ENCODE results near the gene HMCN1.
"Not testable (repeated sequence)": the region's sequence is repeated elsewhere in the genome, so short reads cannot be mapped to it uniquely, and the experiment has no call there.

The HMCN1 gene

GRCh38 chr1:186208405-186209129 is 474.4 kb downstream of the HMCN1 start:
- peak; percentile 51 for DNase-seq

- DNase-seq, result no peak
These were observed 476.1 kb downstream of the HMCN1 start for GRCh38 chr1:186210258-186210657.

DNA sequence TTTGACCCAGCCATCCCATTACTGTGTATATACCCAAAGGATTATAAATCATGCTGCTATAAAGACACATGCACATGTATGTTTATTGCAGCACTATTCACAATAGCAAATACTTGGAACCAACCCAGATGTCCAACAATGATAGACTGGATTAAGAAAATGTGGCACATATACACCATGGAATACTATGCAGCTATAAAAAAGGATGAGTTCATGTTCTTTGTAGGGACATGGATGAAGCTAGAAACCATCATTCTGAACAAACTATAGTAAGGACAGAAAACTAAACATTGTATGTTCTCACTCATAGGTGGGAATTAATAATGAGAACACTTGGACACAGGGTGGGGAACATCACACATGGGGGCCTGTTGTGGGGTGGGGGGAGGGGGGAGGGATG is 477.4 kb downstream of the HMCN1 start:
- not testable (repeated sequence) for DNase-seq

DNA sequence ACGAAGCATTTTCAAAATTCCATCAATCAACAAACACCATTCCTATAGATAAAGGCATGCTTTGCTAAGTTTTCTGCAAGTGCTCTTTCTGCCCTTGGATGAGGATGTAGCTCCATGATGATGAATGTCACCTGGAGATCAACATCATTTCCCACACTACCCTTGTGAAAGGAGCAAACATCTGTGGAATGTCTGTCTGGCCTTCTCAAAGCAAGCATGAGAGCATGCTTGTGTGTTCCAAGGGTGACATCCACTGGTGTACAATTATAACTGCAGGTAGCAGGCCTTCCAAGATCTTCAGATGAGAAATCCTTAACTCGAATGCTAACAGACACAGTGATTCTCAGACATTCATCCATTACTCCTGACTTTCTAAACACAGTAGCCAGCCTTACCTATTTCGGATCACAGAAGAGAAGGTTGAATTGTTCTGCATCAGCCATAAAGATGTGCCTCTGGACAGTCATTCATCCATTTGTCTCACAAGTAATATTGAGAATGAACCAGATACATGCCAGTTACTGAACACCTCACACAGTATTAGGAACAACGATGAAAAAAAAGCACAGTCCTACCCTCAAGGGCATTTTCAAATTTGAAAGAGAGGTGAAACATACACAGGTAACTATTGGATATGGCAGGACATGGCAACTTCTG is 478.5 kb downstream of the HMCN1 start:
- DNase-seq, result peak; percentile 91

DNA sequence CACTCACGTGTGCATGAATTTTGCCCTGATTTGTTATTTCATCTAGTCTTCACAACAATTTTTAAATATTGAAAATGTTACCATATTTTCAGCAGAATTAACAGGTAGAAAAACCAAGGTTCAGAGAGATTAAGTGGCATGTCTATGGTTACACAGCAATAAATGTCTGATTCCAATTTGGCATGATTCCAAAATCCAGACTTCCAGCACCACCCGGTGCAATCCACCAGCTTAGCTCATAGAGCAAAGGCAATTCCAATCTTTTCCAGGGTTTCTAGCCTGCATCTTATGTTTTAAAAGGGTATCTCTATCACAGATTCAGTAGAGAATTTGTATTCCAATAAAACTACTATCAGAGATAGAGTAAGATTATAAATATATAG is 479.0 kb downstream of the HMCN1 start:
- DNase-seq, result no peak

GRCh38 chr1:186214791-186215190 is 480.6 kb downstream of the HMCN1 start:
- peak; percentile 33 for DNase-seq

GRCh38 chr1:186215636-186216035 is 481.4 kb downstream of the HMCN1 start:
- no peak for DNase-seq

GRCh38 chr1:186218654-186219352 is 484.6 kb downstream of the HMCN1 start:
- no peak for DNase-seq

DNA sequence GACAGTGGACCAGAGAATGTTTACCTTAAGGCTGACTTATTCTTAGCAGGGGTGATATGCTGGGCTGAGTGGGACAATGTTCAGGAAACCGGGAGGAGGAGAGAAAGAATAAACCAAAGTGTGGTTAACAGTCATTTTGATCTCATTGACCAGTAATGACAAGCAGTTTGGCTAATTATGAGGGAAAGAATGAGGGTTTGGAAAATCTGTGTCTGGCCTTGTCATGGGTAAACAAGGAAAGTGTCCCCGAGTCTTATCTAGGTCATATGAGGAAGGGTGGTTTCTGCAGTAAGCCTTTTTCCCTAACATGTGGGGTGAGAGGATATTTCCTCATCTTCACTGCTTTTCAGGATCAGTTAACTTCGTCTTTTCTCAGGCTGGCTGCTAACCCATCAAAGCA is 485.9 kb downstream of the HMCN1 start:
- peak; percentile 51 for DNase-seq

DNA sequence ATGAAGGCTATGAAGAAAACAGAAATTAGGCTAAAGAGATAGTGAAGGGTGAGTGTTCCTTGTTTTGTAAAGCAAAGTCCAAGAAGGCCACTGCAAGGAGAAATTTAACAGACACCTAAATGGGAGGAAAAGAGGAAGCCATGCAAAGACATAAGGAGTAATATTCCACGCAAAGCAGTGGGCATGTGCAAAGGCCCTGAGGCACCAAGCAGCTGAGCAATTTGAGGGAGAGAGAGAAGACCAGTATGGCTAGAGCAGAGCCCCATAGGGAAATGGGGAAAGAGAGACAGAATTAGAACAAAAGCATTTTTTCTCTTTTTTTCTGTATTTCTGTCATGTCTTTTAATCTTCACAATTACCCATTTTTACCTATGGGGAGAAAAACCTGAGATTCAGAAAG is 486.7 kb downstream of the HMCN1 start:
- DNase-seq, result no peak

GRCh38 chr1:186225096-186225495 is 490.9 kb downstream of the HMCN1 start:
- peak; percentile 33 for DNase-seq

DNA sequence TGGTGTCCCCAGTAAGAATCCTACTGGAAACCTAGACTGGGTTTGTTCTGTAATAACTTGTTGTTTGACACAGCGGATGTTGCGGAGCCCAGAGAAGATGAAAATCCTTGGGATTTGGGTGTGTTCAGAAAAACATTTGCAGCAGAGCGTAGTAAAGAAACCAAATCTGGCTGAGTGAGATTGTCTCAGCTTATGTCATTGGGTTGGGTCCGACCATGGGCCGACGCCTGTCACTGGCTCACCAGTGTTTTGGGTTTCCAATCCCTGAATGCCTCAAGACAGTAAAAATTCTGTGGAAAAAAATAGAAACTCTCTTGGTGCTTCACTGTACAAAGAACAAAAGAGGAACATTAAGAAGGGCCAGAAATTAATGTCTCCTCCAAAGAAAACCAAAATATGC is 494.6 kb downstream of the HMCN1 start:
- DNase-seq, result no peak

DNA sequence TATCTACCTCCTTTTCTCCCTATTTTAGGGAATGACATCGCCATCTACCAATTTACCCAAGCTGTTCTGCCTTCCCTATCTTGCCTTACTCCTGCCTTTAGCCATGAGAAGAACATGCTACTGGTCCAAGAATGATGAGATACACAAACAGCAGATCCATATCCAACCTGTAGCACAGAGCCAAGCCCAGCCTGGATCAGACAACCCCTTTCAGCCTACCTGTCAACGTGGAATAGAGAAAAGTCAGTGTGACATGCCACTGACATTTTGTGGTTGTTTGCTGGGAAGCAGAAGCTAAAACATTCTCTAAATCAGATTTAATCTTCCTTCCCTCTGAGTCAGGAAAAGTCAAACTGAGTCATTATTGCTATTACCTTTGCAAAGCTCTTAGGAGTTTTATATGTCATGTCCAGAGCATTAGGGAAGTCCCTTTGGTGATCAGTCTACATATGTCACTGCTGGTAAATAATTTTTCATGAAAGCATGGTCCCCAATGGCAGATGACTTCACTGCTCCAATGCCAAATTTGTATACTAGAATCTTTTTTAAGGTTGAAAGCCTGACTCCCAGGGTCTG is 497.8 kb downstream of the HMCN1 start:
- no peak for DNase-seq

DNA sequence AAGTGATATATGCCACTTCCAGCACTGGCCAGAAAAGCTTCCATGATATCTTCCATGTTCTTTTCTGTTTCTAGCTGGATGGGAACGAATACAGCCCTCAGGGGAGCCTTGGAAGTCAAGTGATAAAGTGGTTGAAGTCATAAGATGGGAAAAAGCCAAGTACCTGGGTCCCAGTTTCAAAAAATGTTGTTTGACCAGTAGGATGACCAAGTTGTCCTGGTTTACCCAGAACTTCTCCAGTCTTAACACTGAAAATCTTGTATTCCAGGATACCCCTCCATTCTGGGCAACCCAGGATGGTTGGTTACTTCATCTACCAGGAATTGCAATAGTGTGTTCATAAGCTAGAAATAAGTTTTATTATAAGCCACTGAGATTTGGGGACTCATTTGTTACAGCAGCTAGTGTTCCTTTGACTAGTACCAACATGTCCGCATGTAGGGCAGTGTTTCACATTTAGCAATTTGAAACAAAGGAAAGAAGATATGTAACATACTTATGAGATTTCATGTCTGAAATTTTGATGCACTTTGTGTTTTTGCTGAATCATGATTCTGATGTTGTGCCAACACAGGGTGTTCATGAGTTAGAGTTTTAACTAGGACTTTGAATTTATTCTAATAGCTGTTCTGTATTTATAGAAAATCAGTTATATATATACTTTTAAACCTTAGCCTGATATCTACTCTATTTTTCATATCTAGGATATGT is 500.9 kb downstream of the HMCN1 start:
- DNase-seq, result no peak

DNA sequence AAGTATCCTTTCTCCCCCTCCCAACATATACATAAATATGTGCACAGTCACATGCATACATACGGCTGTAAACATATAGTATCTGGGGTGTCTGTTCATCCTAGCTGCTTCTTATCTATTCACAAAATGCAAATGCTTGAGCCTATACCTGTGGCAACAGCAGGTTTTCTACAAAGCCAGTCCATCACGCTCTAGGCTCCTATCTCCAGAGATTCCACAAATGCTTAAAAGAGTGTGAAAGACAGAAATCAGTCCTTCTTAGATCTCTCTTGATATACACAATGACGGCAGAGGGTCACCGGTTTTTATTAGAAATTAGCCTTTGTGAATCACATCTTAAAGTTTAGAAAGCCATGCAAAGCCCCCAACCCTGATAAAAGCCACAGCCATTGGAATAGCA is 501.5 kb downstream of the HMCN1 start:
- no peak for DNase-seq

DNA sequence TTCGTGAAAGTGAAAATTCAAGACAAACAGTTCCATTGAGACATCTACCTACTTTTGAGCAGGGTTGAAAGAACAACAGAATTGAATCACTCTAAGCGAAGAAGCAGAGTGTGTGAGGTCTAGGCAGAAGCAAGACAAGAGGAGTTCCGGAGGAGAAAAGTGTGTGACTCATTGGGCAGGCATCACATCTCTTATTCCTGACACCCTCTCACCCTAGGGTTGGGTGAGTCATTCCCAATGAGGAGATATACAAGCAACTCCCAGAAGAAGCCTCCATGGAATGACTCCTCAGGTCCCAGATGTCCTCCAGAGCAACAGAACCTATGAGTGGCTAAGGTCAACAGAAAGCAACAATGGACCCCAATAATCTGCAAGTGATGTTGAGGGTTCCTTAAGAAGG is 502.7 kb downstream of the HMCN1 start:
- DNase-seq, result peak; percentile 99

DNA sequence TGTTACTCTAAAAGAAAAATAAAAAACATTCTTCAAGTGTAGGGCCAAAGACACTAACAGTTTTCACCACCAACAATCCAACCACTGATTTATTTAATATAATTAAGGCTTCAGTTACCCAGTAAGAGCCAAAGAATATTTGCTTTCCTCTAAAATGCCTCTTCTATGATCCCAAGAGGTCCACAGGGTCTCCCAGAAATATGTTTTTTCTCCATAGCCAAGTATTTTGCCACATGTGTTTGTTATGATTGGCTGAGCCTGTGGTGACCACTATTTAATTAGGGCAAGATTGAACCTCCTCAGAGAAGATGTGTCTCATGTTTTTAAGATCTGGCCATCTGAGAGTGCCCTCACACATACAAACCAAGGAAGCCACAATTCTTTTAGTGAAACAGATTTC is 505.0 kb downstream of the HMCN1 start:
- DNase-seq, result peak; percentile 79

GRCh38 chr1:186240436-186240835 is 506.2 kb downstream of the HMCN1 start:
- no peak for DNase-seq

Measured in fibroblast of skin of back (primary cell).